Osteoblast (primary cell): ENCODE data around the gene VGLL4. TPM values are rescaled to one million over a fixed set of nuclear protein-coding genes. Genes with fewer than 3 reads are reported as not detected.
A peak's percentile ranks its signal among the peaks of the same experiment; 100 is the strongest.

Experiments used
- DNase-seq: peaks from one replicate; pipeline ENCODE4 v3.0.0; 2011; ENCODE audit warnings: low spot score, mixed read lengths; ENCODE audit not compliant: insufficient read length; ENCODE audit errors: missing footprints
- H2AFZ ChIP-seq: 2 replicates; pipeline ENCODE4 v1.6.0; 2011; ENCODE audit warnings: mild to moderate bottlenecking, low read length
- H3K27ac ChIP-seq: 2 replicates; pipeline ENCODE4 v1.5.1; 2011; ENCODE audit warnings: mild to moderate bottlenecking, low read depth, low read length, moderate library complexity
- H3K27me3 ChIP-seq: 2 replicates; pipeline ENCODE4 v1.6.0; 2012; ENCODE audit warnings: mild to moderate bottlenecking, control low read depth, inconsistent platforms, low read length, moderate library complexity; ENCODE audit not compliant: insufficient read depth
- H3K36me3 ChIP-seq: 2 replicates; pipeline ENCODE4 v1.5.1; 2011; ENCODE audit warnings: mild to moderate bottlenecking, low read length, control low read depth, moderate library complexity; ENCODE audit not compliant: insufficient read depth
- H3K4me1 ChIP-seq: 2 replicates; pipeline ENCODE4 v1.5.1; 2011; ENCODE audit warnings: mild to moderate bottlenecking, low read length, control low read depth, moderate library complexity; ENCODE audit not compliant: insufficient read depth
- H3K4me2 ChIP-seq: 2 replicates; pipeline ENCODE4 v1.6.0; 2011; ENCODE audit warnings: mild to moderate bottlenecking, low read length; ENCODE audit not compliant: insufficient read depth
- H3K4me3 ChIP-seq: fragments of 200-600 bp; sonication (generic); 3 replicates; pipeline ENCODE4 v1.5.1; 2012; ENCODE audit warnings: mild to moderate bottlenecking, low read length, inconsistent platforms; ENCODE audit not compliant: insufficient read depth
- H3K79me2 ChIP-seq: 2 replicates; pipeline ENCODE4 v1.6.0; 2012; ENCODE audit warnings: mild to moderate bottlenecking, low read length, control low read depth, inconsistent platforms; ENCODE audit not compliant: insufficient read depth
- H3K9me3 ChIP-seq: 2 replicates; pipeline ENCODE4 v1.5.1; 2011; ENCODE audit warnings: low read depth, low read length, control low read depth
- H4K20me1 ChIP-seq: 2 replicates; pipeline ENCODE4 v1.6.0; 2012; ENCODE audit warnings: mild to moderate bottlenecking, low read length, control low read depth; ENCODE audit not compliant: insufficient read depth
- total RNA-seq: library from RNA; depleted of rRNA; stranded (reverse); fragments of >200 nt; gene quantifications from 2 replicates; pipeline ENCODE4 v1.2.3, GENCODE V29; 2012
- TF ChIP-seq, protein P1 (sequence below): IDR thresholded peaks from 2 replicates; pipeline ENCODE4 v1.5.1; 2011; ENCODE audit warnings: mild to moderate bottlenecking, low read depth, low read length, moderate library complexity; ENCODE audit errors: extremely low read depth

The VGLL4 gene
- total RNA-seq, 1 donor, result 68.8 TPM

- H3K36me3 ChIP-seq, result no peaks in the 10 kb centered on the region
- H3K27me3 ChIP-seq, result no peaks in the 10 kb centered on the region
- H3K4me2 ChIP-seq, result peak overlapping the region; percentile 82
- H4K20me1 ChIP-seq, result peaks cover 5% of the 10 kb centered on the region
- no peaks in the 10 kb centered on the region for H3K9me3 ChIP-seq
- TF ChIP-seq, protein P1, sequence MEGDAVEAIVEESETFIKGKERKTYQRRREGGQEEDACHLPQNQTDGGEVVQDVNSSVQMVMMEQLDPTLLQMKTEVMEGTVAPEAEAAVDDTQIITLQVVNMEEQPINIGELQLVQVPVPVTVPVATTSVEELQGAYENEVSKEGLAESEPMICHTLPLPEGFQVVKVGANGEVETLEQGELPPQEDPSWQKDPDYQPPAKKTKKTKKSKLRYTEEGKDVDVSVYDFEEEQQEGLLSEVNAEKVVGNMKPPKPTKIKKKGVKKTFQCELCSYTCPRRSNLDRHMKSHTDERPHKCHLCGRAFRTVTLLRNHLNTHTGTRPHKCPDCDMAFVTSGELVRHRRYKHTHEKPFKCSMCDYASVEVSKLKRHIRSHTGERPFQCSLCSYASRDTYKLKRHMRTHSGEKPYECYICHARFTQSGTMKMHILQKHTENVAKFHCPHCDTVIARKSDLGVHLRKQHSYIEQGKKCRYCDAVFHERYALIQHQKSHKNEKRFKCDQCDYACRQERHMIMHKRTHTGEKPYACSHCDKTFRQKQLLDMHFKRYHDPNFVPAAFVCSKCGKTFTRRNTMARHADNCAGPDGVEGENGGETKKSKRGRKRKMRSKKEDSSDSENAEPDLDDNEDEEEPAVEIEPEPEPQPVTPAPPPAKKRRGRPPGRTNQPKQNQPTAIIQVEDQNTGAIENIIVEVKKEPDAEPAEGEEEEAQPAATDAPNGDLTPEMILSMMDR, result no peak
- peak; percentile 53 for DNase-seq
- peak overlapping the region; percentile 87 for H3K4me3 ChIP-seq
- peaks cover 36% of the 10 kb centered on the region for H3K4me1 ChIP-seq
- no peak overlapping the region for H2AFZ ChIP-seq
- peaks cover 59% of the 10 kb centered on the region for H3K79me2 ChIP-seq
- peak overlapping the region; percentile 95 for H3K27ac ChIP-seq
Measured at GRCh38 chr3:11643201-11643603, 513 bp downstream of the VGLL4 start.

DNA sequence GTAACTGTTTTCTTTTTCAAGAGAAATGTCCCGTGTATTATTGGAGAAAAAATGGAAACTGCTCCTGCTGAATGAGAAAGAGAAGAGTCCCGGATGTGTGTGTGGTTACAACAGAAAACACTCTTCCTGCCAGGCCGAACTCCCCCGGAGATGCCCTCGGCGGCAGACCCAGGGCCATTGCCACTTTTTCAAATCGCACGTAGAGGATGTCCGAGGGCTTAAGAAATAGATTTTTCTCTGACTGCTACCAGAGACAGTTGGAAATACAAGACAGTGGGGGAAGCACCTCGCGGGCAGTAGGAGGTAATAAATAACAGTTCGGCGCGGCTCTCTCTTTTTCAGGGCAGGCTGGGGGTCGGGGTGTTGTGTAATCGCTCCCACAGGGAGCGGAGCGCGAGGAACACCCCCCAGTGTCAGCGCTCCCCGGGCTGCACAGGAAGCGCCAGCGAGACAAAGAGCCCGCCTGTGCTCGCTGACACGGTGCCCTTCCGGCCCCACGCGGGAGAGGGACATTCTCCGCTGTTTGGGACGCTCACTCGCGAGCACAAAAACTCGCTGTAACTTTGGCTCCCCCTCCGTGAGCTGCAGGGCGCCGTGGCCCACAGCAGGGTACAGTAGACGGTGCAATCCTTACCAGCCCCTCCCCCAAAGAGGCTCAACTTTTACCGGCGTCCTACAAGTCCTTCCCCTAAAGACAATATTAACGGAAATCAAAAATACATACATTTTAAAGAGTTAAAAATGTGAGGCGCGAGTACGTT, 1.1 kb downstream of the VGLL4 start:
- Histone ChIP-seq H3K27me3 (no peaks in the 10 kb centered on the region), H3K4me3 (peak overlapping the region; percentile 87), H3K79me2 (peaks cover 63% of the 10 kb centered on the region), H3K4me1 (peaks cover 42% of the 10 kb centered on the region), H3K36me3 (no peaks in the 10 kb centered on the region), H4K20me1 (peaks cover 7% of the 10 kb centered on the region), H3K9me3 (no peaks in the 10 kb centered on the region), H2AFZ (no peak overlapping the region), H3K4me2 (peak overlapping the region; percentile 82), H3K27ac (peak overlapping the region; percentile 95)
- peak; percentile 75 for DNase-seq
- TF ChIP-seq, protein P1, result no peak

GRCh38 chr3:11641683-11642430, 1.9 kb downstream of the VGLL4 start:
- H3K4me1 ChIP-seq, result peaks cover 49% of the 10 kb centered on the region
- H4K20me1 ChIP-seq, result peaks cover 7% of the 10 kb centered on the region
- peak; percentile 14 for DNase-seq

More at GRCh38 chr3:11641683-11642430, 1.9 kb downstream of the VGLL4 start:
- Histone ChIP-seq H3K4me3 (peak overlapping the region; percentile 87), H3K79me2 (peaks cover 63% of the 10 kb centered on the region), H3K4me2 (peak overlapping the region; percentile 82), H3K27me3 (no peaks in the 10 kb centered on the region), H3K9me3 (no peaks in the 10 kb centered on the region), H2AFZ (no peak overlapping the region), H3K36me3 (no peaks in the 10 kb centered on the region), H3K27ac (peak overlapping the region; percentile 95)
- TF ChIP-seq, protein P1, result no peak
